Muscle of arm (tissue), 12 donors: ENCODE data around the gene GRM1. TPM values are rescaled to one million over a fixed set of nuclear protein-coding genes. Genes with fewer than 3 reads are reported as not detected.

Source experiments
- DNase-seq: peaks from one replicate; pipeline ENCODE4 v3.0.0-alpha.2; 2013
- polyA plus RNA-seq, 12 donors: library from polyadenylated mRNA; unstranded; fragments of 120-200 nt; gene quantifications; one replicate each; pipeline ENCODE4 v1.2.1, GENCODE V29; 2013; ENCODE audit not compliant: insufficient read length in 12 of 12

Gene GRM1
- polyA plus RNA-seq, 12 donors: 0.05 to 0.21 (median 0.10) TPM; not detected in 2

GRCh38 chr6:146315381-146316174 is 286.7 kb downstream of the GRM1 start:
- no peak for DNase-seq

GRCh38 chr6:146316175-146316495 is 287.3 kb downstream of the GRM1 start:
- DNase-seq: no peak

- no peak for DNase-seq
Observed at GRCh38 chr6:146331013-146331412, 302.2 kb downstream of the GRM1 start.

GRCh38 chr6:146335336-146335735 is 306.5 kb downstream of the GRM1 start:
- no peak for DNase-seq

- DNase-seq: no peak
Observed at GRCh38 chr6:146336191-146336590, 307.3 kb downstream of the GRM1 start.

GRCh38 chr6:146337376-146337775 is 308.5 kb downstream of the GRM1 start:
- peak; percentile 85 for DNase-seq

- no peak for DNase-seq
Observed at GRCh38 chr6:146339716-146340115, 310.9 kb downstream of the GRM1 start.

GRCh38 chr6:146341493-146342230 is 312.8 kb downstream of the GRM1 start:
- no peak for DNase-seq

- no peak for DNase-seq
Observed at GRCh38 chr6:146345598-146345997, 316.7 kb downstream of the GRM1 start.

GRCh38 chr6:146347090-146347489 is 318.2 kb downstream of the GRM1 start:
- no peak for DNase-seq

GRCh38 chr6:146347690-146348089 is 318.8 kb downstream of the GRM1 start:
- DNase-seq: no peak

GRCh38 chr6:146351018-146351417 is 322.2 kb downstream of the GRM1 start:
- DNase-seq: no peak

GRCh38 chr6:146352163-146352562 is 323.3 kb downstream of the GRM1 start:
- DNase-seq: no peak

GRCh38 chr6:146354451-146354850 is 325.6 kb downstream of the GRM1 start:
- DNase-seq: no peak

GRCh38 chr6:146355521-146356100 is 326.7 kb downstream of the GRM1 start:
- DNase-seq: no peak

GRCh38 chr6:146357578-146358430 is 328.9 kb downstream of the GRM1 start:
- DNase-seq: no peak

GRCh38 chr6:146358431-146359046 is 329.7 kb downstream of the GRM1 start:
- no peak for DNase-seq

GRCh38 chr6:146359131-146359530 is 330.3 kb downstream of the GRM1 start:
- no peak for DNase-seq

GRCh38 chr6:146361128-146361924 is 332.5 kb downstream of the GRM1 start:
- no peak for DNase-seq

- no peak for DNase-seq
Observed at GRCh38 chr6:146363838-146364607, 335.2 kb downstream of the GRM1 start.
